WERI-Rb-1 (cell line): ENCODE results near the gene DNM3.

Experiments
- DNase-seq: peaks from one replicate; pipeline ENCODE4 v3.0.0-alpha.2; 2020
- H3K27ac ChIP-seq: fragments of 250-450 bp; sonication (Bioruptor Pico); 2 replicates; pipeline ENCODE4 v1.5.1; 2020; ENCODE audit warnings: mild to moderate bottlenecking, moderate library complexity
- H3K27me3 ChIP-seq: fragments of 250-450 bp; sonication (Bioruptor Pico); 2 replicates; pipeline ENCODE4 v1.5.1; 2021; ENCODE audit warnings: mild to moderate bottlenecking, low read depth, moderate library complexity; ENCODE audit not compliant: insufficient read depth, severe bottlenecking
- H3K36me3 ChIP-seq: fragments of 250-450 bp; sonication (Bioruptor Pico); 2 replicates; pipeline ENCODE4 v1.5.1; 2020; ENCODE audit warnings: mild to moderate bottlenecking, moderate library complexity
- H3K4me3 ChIP-seq: 2 replicates; pipeline ENCODE4 v1.5.1; 2011; ENCODE audit warnings: low read depth, mild to moderate bottlenecking, control low read depth, low read length
- H3K9me3 ChIP-seq: fragments of 250-450 bp; sonication (Bioruptor Pico); 2 replicates; pipeline ENCODE4 v1.5.1; 2021; ENCODE audit warnings: mild to moderate bottlenecking, moderate library complexity; ENCODE audit not compliant: severe bottlenecking
- CTCF ChIP-seq: IDR thresholded peaks from 2 replicates; pipeline ENCODE4 v1.5.1; 2011; ENCODE audit warnings: low read depth, mild to moderate bottlenecking, control low read depth, inconsistent platforms, low read length

DNM3 gene

GRCh38 chr1:172163498-172164215, 322.4 kb downstream of the DNM3 start:
- no peak overlapping the region for H3K27ac ChIP-seq
- TF ChIP-seq CTCF: no peak
- no peaks in the 10 kb centered on the region for H3K36me3 ChIP-seq
- H3K4me3 ChIP-seq: no peak overlapping the region
- H3K27me3 ChIP-seq: no peaks in the 10 kb centered on the region
- no peaks in the 10 kb centered on the region for H3K9me3 ChIP-seq
- DNase-seq: no peak

GRCh38 chr1:172165403-172165802, 324.1 kb downstream of the DNM3 start:
- Histone ChIP-seq H3K9me3 (no peaks in the 10 kb centered on the region), H3K27ac (no peak overlapping the region), H3K36me3 (no peaks in the 10 kb centered on the region), H3K4me3 (no peak overlapping the region), H3K27me3 (no peaks in the 10 kb centered on the region)
- no peak for TF ChIP-seq CTCF
- DNase-seq: no peak

GRCh38 chr1:172167796-172168596, 326.7 kb downstream of the DNM3 start:
- no peak for DNase-seq
- no peak for TF ChIP-seq CTCF
- Histone ChIP-seq H3K27ac (no peak overlapping the region), H3K36me3 (no peaks in the 10 kb centered on the region), H3K9me3 (no peaks in the 10 kb centered on the region), H3K27me3 (no peaks in the 10 kb centered on the region), H3K4me3 (no peak overlapping the region)

GRCh38 chr1:172168597-172168872, 327.2 kb downstream of the DNM3 start:
- Histone ChIP-seq H3K4me3 (no peak overlapping the region), H3K9me3 (no peaks in the 10 kb centered on the region), H3K27me3 (no peaks in the 10 kb centered on the region), H3K36me3 (no peaks in the 10 kb centered on the region), H3K27ac (no peak overlapping the region)
- no peak for DNase-seq
- TF ChIP-seq CTCF: no peak

- DNase-seq: no peak
- H3K27ac ChIP-seq: no peak overlapping the region
- no peak for TF ChIP-seq CTCF
- H3K4me3 ChIP-seq: no peak overlapping the region
- H3K36me3 ChIP-seq: no peaks in the 10 kb centered on the region
- no peaks in the 10 kb centered on the region for H3K27me3 ChIP-seq
- H3K9me3 ChIP-seq: no peaks in the 10 kb centered on the region
These were observed 328.5 kb downstream of the DNM3 start for GRCh38 chr1:172169836-172170235.

GRCh38 chr1:172172352-172172831, 331.1 kb downstream of the DNM3 start:
- TF ChIP-seq CTCF: no peak
- no peak overlapping the region for H3K27ac ChIP-seq
- no peaks in the 10 kb centered on the region for H3K36me3 ChIP-seq

More at GRCh38 chr1:172172352-172172831, 331.1 kb downstream of the DNM3 start:
- Histone ChIP-seq H3K4me3 (no peak overlapping the region), H3K9me3 (no peaks in the 10 kb centered on the region), H3K27me3 (no peaks in the 10 kb centered on the region)
- DNase-seq: no peak
